MCF 10A (cell line): ENCODE measurements around the gene OPCML. TPM values are rescaled to one million over a fixed set of nuclear protein-coding genes. Genes with fewer than 3 reads are reported as not detected.

ENCODE experiments used
- BruUV-seq: library from RNA; stranded (reverse); fragments of 400-500 nt; replicated peaks from 2 replicates; lab custom pipeline; 2021; lab: Mats Ljungman, UMichigan
- CTCF ChIA-PET: fragments of 300-600 bp; sonication (Branson Sonifier 250); formaldehyde crosslinking; extraction: SDS; loops from one replicate; lab custom pipeline; 2021; ENCODE audit warnings: antibody characterized with exemption, inconsistent platforms; lab: Yijun Ruan, JAX
- POLR2A ChIA-PET: fragments of 300-600, 350-650 bp; sonication (Branson Sonifier 250); formaldehyde crosslinking; extraction: SDS; loops from one replicate; lab custom pipeline; 2020; ENCODE audit warnings: antibody characterized with exemption, inconsistent platforms; lab: Yijun Ruan, JAX
- DNase-seq: peaks from one replicate; pipeline ENCODE4 v3.0.0-alpha.2; 2018; ENCODE audit not compliant: unreplicated experiment
- H3K27ac Mint-ChIP-seq: one replicate; pipeline ENCODE4 v1.8.0; 2022; ENCODE audit warnings: mild to moderate bottlenecking, low read depth, mixed read lengths; ENCODE audit not compliant: unreplicated experiment
- H3K27me3 Mint-ChIP-seq: one replicate; pipeline ENCODE4 v1.8.0; 2022; ENCODE audit warnings: mixed read lengths; ENCODE audit not compliant: insufficient read depth, unreplicated experiment
- H3K36me3 Mint-ChIP-seq: one replicate; pipeline ENCODE4 v1.8.0; 2022; ENCODE audit warnings: mild to moderate bottlenecking, moderate library complexity, mixed read lengths; ENCODE audit not compliant: insufficient read depth, unreplicated experiment
- H3K4me1 Mint-ChIP-seq: one replicate; pipeline ENCODE4 v1.8.0; 2022; ENCODE audit warnings: mixed read lengths; ENCODE audit not compliant: insufficient read depth, unreplicated experiment
- H3K4me3 Mint-ChIP-seq: one replicate; pipeline ENCODE4 v1.8.0; 2022; ENCODE audit warnings: mild to moderate bottlenecking, moderate library complexity, mixed read lengths; ENCODE audit not compliant: unreplicated experiment
- H3K9me3 Mint-ChIP-seq: one replicate; pipeline ENCODE4 v1.8.0; 2022; ENCODE audit warnings: mixed read lengths; ENCODE audit not compliant: unreplicated experiment
- CTCF ChIP-seq: fragments of 200-600 bp; IDR thresholded peaks from one replicate; pipeline ENCODE4 v1.8.0; 2022; ENCODE audit warnings: antibody characterized with exemption, mild to moderate bottlenecking; ENCODE audit not compliant: unreplicated experiment
- intact Hi-C: fragments of 100-400 bp; cut with micrococcal nuclease; formaldehyde crosslinking; loops from 2 replicates; pipeline ENCODE4 v1.14.1; 2022
- total RNA-seq: library from RNA; stranded (reverse); gene quantifications from 2 replicates; pipeline ENCODE4 v1.2.3, GENCODE V29; 2022

Gene OPCML
- total RNA-seq, 1 experiment from 2014 or later, result not detected

GRCh38 chr11:132447761-132448160 is 1084.5 kb downstream of the OPCML start:
- no peak for DNase-seq
- Mint-ChIP-seq H3K4me1 (no peaks in the 10 kb centered on the region), H3K9me3 (peaks cover 51% of the 10 kb centered on the region), H3K4me3 (no peak overlapping the region), H3K36me3 (no peaks in the 10 kb centered on the region), H3K27ac (no peak overlapping the region), H3K27me3 (no peaks in the 10 kb centered on the region)
- no peak for TF ChIP-seq CTCF
- no TSS peak for BruUV-seq
- CTCF ChIA-PET, result no interaction called here
- POLR2A ChIA-PET, result no interaction called here
- intact Hi-C loops, result no loop called here

- Mint-ChIP-seq H3K9me3 (peaks cover 52% of the 10 kb centered on the region), H3K27ac (no peak overlapping the region), H3K36me3 (no peaks in the 10 kb centered on the region), H3K27me3 (no peaks in the 10 kb centered on the region), H3K4me3 (no peak overlapping the region), H3K4me1 (no peaks in the 10 kb centered on the region)
- no TSS peak for BruUV-seq
- TF ChIP-seq CTCF, result no peak
- no peak for DNase-seq
- ChIA-PET CTCF (interaction anchor here (0.7 kb wide), 1 partner anchor 599 kb away, joined by 3 read pairs; no protein-coding TSS in a partner anchor), POLR2A (no interaction called here)
- intact Hi-C loops, result no loop called here
Measured at GRCh38 chr11:132445859-132446291, 1086.4 kb downstream of the OPCML start.

GRCh38 chr11:132444911-132445310 is 1087.4 kb downstream of the OPCML start:
- peaks cover 61% of the 10 kb centered on the region for H3K9me3 Mint-ChIP-seq
- no TSS peak for BruUV-seq
- no peaks in the 10 kb centered on the region for H3K27me3 Mint-ChIP-seq
- H3K4me1 Mint-ChIP-seq, result no peaks in the 10 kb centered on the region
- CTCF ChIA-PET, result no interaction called here
- POLR2A ChIA-PET, result no interaction called here
- no peak for TF ChIP-seq CTCF
- intact Hi-C loops, result no loop called here
- H3K4me3 Mint-ChIP-seq, result no peak overlapping the region
- no peak for DNase-seq
- no peak overlapping the region for H3K27ac Mint-ChIP-seq
- H3K36me3 Mint-ChIP-seq, result no peaks in the 10 kb centered on the region

GRCh38 chr11:132439711-132440255 is 1092.5 kb downstream of the OPCML start:
- no peak for DNase-seq
- Mint-ChIP-seq H3K4me1 (no peaks in the 10 kb centered on the region), H3K27me3 (no peaks in the 10 kb centered on the region), H3K4me3 (no peak overlapping the region), H3K9me3 (peaks cover 81% of the 10 kb centered on the region), H3K27ac (no peak overlapping the region), H3K36me3 (no peaks in the 10 kb centered on the region)
- BruUV-seq, result no TSS peak
- TF ChIP-seq CTCF, result no peak
- POLR2A ChIA-PET, result no interaction called here
- CTCF ChIA-PET, result no interaction called here
- intact Hi-C loops, result no loop called here
